ENCODE measurements around the gene TSPAN14.

- TF ChIP-seq CTCF (IDR thresholded peaks at IDR 0.05), result no peak
- no peak for TF ChIP-seq EP300 (IDR thresholded peaks at IDR 0.05)
- no peak for TF ChIP-seq POLR2A (IDR thresholded peaks at IDR 0.05)
Measured at GRCh38 chr10:80421707-80422536, 32.2 kb upstream of the TSPAN14 start.
